Activated naive CD8-positive, alpha-beta T cell (primary cell): ENCODE results near the gene CTU2.

Experiments
- H3K27ac Mint-ChIP-seq: one replicate; pipeline ENCODE4 v1.8.0; 2021; ENCODE audit warnings: mixed read lengths
- H3K27me3 Mint-ChIP-seq: one replicate; pipeline ENCODE4 v1.8.0; 2021; ENCODE audit warnings: mixed read lengths
- H3K36me3 Mint-ChIP-seq: one replicate; pipeline ENCODE4 v1.8.0; 2021; ENCODE audit warnings: mixed read lengths
- H3K4me1 Mint-ChIP-seq: one replicate; pipeline ENCODE4 v1.8.0; 2021; ENCODE audit warnings: low read depth, mixed read lengths
- H3K4me3 Mint-ChIP-seq: one replicate; pipeline ENCODE4 v1.8.0; 2021; ENCODE audit warnings: mild to moderate bottlenecking, mixed read lengths
- H3K9me3 Mint-ChIP-seq: one replicate; pipeline ENCODE4 v1.8.0; 2021; ENCODE audit warnings: low read depth, mixed read lengths

CTU2 gene

DNA sequence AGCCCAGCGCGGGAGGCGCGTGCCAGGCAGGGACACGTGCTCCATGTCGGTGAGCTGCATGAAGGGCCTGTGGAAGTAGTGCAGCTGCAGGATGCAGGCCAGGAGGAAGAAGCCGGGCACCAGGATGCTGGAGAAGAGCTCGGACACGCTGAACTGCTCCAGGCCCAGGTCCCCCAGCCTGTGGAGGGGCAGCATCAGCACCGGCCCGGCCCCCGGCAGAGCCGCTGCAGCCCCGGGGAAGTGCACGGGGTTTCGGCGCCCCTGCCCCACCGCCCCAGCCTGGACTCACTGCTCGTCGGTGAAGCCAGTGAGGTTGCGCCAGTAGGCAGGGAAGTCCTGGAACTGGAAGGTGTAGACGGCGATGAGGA, 28.0 kb downstream of the CTU2 start:
- no peaks in the 10 kb centered on the region for H3K36me3 Mint-ChIP-seq
- no peak overlapping the region for H3K4me3 Mint-ChIP-seq
- H3K9me3 Mint-ChIP-seq = no peaks in the 10 kb centered on the region
- H3K27me3 Mint-ChIP-seq = no peaks in the 10 kb centered on the region
- no peak overlapping the region for H3K27ac Mint-ChIP-seq
- H3K4me1 Mint-ChIP-seq = peaks cover 2% of the 10 kb centered on the region

DNA sequence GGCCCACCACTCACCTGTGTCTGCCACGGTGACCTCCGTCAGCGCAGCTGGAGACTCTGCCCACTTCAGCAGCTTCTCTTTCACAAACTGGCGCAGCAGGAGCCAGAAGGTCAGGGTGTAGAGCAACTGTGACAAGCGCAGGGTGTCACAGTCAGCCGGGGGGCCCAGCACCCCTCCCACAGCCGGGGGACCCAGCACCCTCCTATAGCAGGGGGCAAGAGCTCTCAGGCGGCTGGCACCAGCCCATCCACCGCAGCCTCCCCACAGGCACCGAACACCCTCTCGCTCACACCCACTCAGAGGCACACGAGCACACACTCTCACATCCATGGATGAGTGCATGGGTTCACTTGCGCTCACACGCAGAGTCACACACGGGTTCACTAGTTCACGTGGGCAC, 28.8 kb downstream of the CTU2 start:
- H3K4me1 Mint-ChIP-seq = peaks cover 2% of the 10 kb centered on the region
- H3K4me3 Mint-ChIP-seq = no peak overlapping the region
- no peaks in the 10 kb centered on the region for H3K9me3 Mint-ChIP-seq
- no peaks in the 10 kb centered on the region for H3K27me3 Mint-ChIP-seq
- no peak overlapping the region for H3K27ac Mint-ChIP-seq
- no peaks in the 10 kb centered on the region for H3K36me3 Mint-ChIP-seq

DNA sequence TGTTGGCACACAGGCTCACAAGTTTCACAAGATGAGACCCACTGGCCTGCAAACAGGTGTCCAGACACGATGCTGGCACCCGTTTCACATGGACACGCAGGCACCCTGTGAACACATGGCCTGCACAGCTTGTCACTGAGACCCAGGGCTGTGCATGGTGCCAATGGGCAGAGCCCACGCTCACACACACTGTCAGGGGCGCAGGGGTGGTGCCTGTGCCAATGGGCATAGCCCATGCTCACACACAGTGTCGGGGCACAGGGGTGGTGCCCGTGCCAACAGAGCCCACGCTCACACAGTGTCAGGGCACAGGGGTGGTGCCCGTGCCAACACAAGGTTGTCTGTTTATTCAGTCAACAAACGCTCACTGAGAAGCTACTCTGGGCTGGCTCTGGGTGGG, 29.3 kb downstream of the CTU2 start:
- Mint-ChIP-seq H3K36me3 (no peaks in the 10 kb centered on the region), H3K9me3 (no peaks in the 10 kb centered on the region), H3K4me3 (no peak overlapping the region), H3K27ac (no peak overlapping the region), H3K4me1 (peaks cover 2% of the 10 kb centered on the region), H3K27me3 (no peaks in the 10 kb centered on the region)

DNA sequence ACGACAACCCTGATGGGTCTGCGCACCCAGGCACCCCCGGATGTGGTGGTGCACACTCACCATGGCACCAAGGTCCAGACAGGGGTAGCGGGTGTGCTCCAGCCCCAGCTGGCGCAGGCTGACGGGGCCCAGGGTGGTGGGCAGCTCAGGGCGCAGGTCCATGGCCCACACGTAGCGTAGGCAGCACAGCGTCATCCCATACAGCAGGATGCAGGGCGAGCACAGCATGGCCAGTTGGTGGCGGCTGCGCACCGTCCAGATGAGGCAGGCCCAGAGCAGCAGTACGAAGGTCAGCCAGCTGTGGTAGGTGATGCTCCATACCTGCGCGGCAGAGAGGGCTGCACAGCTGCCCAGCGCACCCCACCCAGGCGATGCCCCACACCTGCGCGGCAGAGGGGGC, 29.8 kb downstream of the CTU2 start:
- Mint-ChIP-seq H3K4me1 (peaks cover 2% of the 10 kb centered on the region), H3K36me3 (no peaks in the 10 kb centered on the region), H3K27me3 (no peaks in the 10 kb centered on the region), H3K9me3 (no peaks in the 10 kb centered on the region), H3K4me3 (no peak overlapping the region), H3K27ac (no peak overlapping the region)

DNA sequence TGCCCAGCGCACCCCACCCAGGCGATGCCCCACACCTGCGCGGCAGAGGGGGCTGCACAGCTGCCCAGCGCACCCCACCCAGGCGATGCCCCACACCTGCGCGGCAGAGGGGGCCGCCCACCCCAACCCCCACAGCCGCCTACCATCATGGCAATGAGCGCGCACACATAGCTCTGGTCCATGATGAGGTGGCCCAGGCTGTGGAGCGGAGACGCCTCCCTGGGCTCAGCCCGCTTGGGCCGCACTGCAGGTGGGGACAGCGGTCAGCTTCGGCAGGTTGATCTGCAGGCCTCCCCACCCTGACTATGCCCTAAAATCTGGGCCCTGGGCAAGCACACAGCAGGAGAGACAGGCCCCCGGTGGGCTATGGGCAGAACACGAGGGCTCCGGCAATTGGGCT, 30.2 kb downstream of the CTU2 start:
- no peak overlapping the region for H3K27ac Mint-ChIP-seq
- no peaks in the 10 kb centered on the region for H3K4me1 Mint-ChIP-seq

DNA sequence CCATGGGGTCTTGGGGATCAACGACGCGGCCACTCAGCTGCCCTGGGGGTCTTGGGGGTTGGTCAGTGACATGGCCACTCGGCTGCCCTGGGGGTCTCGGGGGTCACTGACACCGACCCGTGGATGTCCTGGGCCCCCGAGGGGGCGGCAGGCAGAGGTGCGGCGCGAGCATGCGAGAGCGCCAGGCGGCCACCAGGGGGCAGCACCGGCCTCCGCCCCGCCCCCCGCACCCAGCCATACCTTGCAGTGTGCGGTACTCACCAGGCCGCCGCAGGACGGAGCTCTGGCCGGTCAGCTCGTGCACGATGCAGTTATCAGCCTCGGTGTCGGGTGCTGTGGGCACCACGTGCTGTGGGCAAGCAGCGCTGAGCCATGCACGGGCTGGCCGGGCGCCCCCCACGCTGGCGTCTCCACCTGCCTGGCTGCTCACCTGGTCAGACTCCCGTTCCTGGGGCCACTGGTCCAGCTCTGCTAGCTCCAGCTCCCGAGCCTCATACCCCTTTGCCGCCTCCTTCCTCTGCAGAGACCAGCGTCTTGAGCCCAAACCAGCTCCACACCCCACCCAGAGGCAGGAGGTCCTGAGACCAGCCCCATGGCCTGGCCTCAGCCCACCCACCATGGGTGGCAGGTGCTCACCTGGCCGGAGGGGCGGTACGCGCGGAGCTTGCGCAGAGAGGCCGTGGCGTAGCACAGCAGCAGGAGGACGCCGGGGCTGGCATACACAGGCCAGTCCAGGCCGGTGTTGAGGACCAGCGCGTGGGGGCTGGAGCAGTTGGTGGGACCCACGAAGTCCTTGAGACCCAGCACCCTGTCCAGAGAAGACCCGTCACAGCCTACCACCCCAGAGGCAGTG, 31.2 kb downstream of the CTU2 start:
- no peaks in the 10 kb centered on the region for H3K27me3 Mint-ChIP-seq
- no peaks in the 10 kb centered on the region for H3K9me3 Mint-ChIP-seq
- H3K27ac Mint-ChIP-seq = no peak overlapping the region

More for the DNA sequence above, 30.2 kb downstream of the CTU2 start:
- no peaks in the 10 kb centered on the region for H3K9me3 Mint-ChIP-seq
- H3K36me3 Mint-ChIP-seq = no peaks in the 10 kb centered on the region
- no peak overlapping the region for H3K4me3 Mint-ChIP-seq
- H3K27me3 Mint-ChIP-seq = no peaks in the 10 kb centered on the region

DNA sequence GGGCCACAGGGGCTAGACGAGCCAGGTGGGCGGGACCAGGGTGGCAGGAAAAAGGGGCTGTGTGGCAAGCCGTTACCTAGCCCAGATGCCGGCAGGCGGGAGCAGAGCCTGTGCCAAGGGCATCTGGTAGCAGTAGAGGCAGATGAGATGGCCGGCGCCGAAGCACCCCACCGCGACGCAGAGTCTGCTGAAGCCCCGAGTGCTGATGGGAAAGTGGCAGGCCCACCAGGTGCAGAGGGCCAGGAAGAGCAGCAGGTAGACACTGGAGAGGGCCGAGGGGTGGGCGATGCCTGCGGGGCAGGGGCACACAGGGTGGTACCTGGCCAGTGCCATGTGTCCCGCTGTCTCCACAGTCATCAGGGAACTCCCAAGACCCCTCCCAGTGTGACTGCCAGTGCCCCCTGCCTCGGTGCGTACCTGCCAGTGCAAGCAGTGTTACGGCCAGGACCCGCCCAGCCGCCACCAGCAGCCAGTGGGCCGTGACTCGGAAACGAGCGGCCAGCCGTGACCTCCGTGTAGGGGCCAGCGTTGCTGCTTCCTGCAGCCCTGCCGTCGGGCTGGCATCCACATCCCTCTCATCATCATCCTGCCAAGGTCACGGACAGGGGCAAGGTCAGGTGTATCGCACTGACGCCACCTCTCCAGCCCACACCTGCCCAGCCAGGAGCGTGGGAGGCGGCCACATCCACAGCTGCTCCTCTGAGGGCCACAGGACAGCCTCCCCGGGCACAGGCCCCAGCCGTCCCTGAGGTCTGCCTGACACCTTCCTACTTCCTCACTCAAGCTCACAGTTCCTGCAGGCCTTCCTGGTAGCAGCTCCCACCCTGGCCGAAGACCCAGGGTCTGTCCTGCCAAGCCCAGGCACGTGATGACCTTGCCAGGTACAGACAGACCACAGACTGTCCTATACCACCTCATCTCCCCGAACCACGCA, 32.1 kb downstream of the CTU2 start:
- H3K4me1 Mint-ChIP-seq = peaks cover under 1% of the 10 kb centered on the region
- no peak overlapping the region for H3K27ac Mint-ChIP-seq
- H3K4me3 Mint-ChIP-seq = no peak overlapping the region
- no peaks in the 10 kb centered on the region for H3K36me3 Mint-ChIP-seq
- H3K27me3 Mint-ChIP-seq = no peaks in the 10 kb centered on the region
- no peaks in the 10 kb centered on the region for H3K9me3 Mint-ChIP-seq

More for the DNA sequence above, 31.2 kb downstream of the CTU2 start:
- no peaks in the 10 kb centered on the region for H3K4me1 Mint-ChIP-seq
- no peak overlapping the region for H3K4me3 Mint-ChIP-seq
- H3K36me3 Mint-ChIP-seq = no peaks in the 10 kb centered on the region

DNA sequence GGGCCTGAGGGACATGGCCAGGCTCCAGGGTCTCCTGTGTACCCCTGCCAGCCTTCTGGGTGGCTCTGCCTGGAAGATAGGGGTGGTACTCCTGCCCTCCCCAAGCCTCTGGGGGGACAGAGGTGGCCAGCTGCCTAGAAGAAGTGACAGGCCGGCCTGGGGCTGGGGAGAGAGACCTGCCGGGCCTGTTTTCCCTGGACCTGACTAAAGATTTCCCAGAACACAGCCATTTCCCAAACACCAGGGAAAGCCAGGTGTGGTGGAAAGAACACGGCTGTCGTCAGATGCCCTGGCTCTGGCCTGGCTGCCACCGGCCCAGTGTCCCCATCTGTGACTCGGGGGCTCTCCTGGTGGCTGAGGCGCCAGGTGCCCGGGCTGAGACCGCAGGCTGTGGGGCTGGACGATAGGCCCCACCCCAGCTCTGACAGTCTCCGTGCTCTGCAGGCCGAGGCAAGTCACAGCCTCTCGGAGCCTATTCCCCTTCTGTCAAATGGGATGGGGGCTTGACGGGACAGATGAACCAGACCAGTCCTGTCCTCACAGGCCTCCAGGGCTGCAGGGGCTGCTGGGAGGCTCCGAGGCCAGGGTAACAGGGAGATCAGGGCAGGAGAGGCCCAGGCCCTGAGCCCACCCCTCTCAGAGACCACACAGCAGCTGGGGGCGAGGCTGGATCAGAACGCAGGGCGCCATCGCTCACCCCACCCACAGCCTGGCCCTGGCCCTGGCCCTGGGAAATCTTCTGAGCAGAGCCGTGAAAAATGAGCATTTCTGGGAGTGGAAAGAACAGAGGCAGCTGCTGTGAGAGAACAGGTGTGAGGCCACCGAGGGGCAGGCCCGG, 33.1 kb downstream of the CTU2 start:
- H3K27ac Mint-ChIP-seq = no peak overlapping the region
- H3K36me3 Mint-ChIP-seq = no peaks in the 10 kb centered on the region

DNA sequence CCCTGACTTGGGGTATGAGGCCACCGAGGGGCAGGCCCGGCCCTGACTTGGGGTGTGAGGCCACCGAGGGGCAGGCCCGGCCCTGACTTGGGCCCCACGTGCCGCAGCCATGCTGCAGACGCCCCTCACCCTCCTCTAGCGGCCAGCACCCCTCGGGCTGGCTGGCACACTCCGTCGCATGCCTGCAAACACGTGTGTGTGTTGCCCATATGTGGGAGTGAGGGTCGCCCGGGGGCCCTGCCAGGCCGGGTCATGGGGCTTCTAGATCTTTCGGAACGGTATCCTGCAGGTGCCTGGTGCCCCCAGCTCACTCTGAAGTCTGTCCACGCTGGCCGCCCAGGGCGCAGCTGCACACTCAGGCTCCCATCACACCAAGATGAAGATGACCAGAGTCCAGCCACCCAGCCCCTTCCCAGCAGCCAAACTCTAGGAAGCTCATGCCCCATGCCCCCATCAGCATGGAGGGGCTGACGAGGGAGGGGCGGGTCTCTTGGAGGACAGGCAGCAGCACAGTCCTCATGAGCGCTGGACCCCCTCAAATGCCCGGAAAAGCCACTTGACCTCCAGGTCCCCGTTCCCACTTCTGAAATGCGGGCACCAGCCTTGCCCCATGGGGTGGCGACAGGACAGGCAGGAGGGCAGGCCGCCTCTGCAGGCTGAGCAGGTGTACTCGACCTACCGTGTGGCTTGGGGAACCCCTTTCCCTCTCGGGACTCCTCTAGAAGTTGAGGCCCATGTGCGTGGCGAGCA, 33.8 kb downstream of the CTU2 start:
- H3K36me3 Mint-ChIP-seq = no peaks in the 10 kb centered on the region
- no peak overlapping the region for H3K4me3 Mint-ChIP-seq

More for the DNA sequence above, 33.1 kb downstream of the CTU2 start:
- Mint-ChIP-seq H3K4me3 (no peak overlapping the region), H3K9me3 (no peaks in the 10 kb centered on the region), H3K27me3 (no peaks in the 10 kb centered on the region), H3K4me1 (peaks cover 8% of the 10 kb centered on the region)

DNA sequence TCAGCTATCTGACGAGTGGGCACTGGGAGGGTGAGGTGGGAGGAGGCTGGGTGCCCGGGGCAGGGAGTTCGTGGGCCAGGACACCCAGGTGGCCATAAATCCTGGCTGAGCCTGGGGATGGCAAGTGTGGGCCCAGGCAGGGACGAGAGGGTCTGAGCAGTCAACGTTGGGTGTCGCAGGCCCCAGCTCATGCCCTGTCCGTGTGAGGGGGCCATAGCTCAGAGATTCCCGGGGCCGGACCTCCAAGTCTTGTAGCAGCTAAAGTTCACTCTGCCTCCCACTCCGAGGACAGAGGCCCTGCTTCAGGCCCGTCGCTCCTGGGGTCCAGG, 34.4 kb downstream of the CTU2 start:
- Mint-ChIP-seq H3K4me1 (peaks cover 16% of the 10 kb centered on the region), H3K36me3 (no peaks in the 10 kb centered on the region), H3K9me3 (no peaks in the 10 kb centered on the region), H3K27me3 (no peaks in the 10 kb centered on the region), H3K27ac (no peak overlapping the region), H3K4me3 (no peak overlapping the region)

More for the DNA sequence above, 33.8 kb downstream of the CTU2 start:
- no peak overlapping the region for H3K27ac Mint-ChIP-seq
- peaks cover 13% of the 10 kb centered on the region for H3K4me1 Mint-ChIP-seq
- H3K9me3 Mint-ChIP-seq = no peaks in the 10 kb centered on the region
- no peaks in the 10 kb centered on the region for H3K27me3 Mint-ChIP-seq

DNA sequence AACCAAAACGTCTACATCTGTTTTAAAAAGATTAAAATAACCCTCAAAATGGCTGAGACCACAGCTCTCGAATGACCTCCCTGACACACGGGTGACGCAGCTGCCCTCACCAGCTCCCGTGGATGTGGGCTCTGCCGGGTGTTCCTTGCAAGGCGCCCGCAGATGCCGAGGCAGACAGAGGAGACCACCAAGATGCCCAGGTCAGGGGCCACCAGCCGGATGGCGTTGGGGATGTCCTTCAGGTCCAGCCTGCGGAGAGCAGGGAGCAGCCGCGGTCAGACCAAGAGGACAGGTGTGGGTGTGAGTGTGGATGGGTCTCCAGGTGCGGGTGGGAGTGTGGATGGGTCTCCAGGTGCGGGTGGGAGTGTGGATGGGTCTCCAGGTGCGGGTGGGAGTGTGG, 35.1 kb downstream of the CTU2 start:
- Mint-ChIP-seq H3K36me3 (no peaks in the 10 kb centered on the region), H3K9me3 (no peaks in the 10 kb centered on the region), H3K4me1 (peaks cover 21% of the 10 kb centered on the region), H3K27me3 (no peaks in the 10 kb centered on the region), H3K4me3 (no peak overlapping the region), H3K27ac (no peak overlapping the region)

DNA sequence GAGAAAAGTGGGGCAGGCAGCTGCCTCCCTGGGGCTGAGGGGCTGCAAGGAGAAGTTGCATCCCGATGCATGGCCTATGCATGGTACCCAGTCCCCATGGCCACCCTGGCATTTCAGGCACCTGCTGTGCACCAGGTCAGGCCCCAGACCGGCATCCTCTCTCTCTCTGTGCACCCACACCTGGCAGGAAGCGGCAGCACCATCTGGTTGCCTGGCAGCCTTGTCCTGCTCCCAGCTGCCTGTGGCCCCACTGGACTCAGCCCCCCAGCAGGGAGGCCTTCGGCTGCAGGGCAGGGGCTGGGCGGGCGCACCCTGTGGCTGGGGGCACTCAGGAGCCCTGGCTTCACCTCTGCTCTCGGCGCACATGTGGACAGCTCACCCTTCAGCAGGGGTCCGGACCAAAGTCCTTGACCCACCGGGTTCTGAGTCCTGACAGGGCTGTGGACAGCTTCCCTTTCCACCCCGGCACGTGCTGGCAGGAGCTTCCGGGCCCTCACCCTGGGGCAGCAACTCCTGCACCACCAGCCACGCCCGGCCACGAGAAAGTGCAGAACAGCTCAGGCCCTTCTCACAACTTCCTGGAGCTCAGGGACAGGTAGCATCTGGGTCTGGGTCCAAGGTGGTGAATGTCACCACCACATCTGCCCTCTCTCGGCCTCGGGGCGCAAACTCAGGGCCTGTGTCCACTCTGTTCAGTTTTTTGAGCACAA, 36.7 kb downstream of the CTU2 start:
- Mint-ChIP-seq H3K36me3 (no peaks in the 10 kb centered on the region), H3K4me1 (peaks cover 23% of the 10 kb centered on the region), H3K4me3 (no peak overlapping the region), H3K27ac (no peak overlapping the region), H3K27me3 (no peaks in the 10 kb centered on the region), H3K9me3 (no peaks in the 10 kb centered on the region)

DNA sequence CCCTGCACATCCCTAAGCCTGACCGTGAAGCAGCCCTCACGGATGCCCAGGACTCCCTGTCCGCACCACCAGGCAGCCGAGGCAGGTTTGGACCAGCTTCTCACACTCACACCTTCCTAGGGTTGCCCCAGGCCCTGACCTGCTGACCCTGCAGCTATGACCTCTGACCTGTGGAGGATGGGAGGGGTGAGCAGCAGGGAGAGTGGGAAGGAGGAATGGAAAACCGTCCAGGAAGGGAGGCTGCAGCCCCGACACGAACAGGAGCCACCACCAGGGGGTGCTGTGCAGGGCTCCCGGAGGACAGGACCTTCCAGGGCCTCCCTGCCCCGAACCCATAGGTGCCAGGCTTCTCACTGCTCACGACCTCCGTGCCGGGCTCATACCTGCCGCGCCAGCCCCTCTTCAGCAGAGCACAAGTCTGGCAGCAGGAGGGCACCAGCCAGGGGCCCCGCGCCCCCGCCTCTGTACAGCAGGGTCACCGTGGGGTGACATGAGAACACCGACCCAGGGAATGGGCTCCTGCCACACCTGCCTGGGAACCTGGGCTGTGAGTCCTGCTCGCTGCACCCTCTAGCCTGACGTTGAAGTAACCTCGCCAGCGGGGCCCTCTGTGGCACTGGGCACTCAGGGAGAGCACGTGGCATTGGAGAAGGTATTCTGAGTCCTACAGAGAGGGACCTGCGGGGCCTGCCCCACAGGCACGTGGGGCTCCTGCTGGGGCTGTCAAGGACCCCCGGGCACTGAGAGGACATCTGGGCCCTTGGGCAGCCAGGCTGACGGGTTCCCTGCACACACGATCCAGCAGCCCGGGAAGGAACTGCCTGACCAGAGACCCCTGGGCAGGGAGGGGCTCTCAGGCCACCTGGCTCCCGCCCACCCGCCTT, 37.6 kb downstream of the CTU2 start:
- Mint-ChIP-seq H3K27me3 (no peaks in the 10 kb centered on the region), H3K4me1 (peaks cover 23% of the 10 kb centered on the region), H3K27ac (no peak overlapping the region), H3K9me3 (no peaks in the 10 kb centered on the region), H3K4me3 (no peak overlapping the region), H3K36me3 (no peaks in the 10 kb centered on the region)
